OCI-LY1 (cell line): Measurements from ENCODE around the gene TRAPPC5.

Experiments
- H2AFZ ChIP-seq: fragments of 200-600 bp; sonication (generic), shearing (Covaris generic); 2 replicates; pipeline ENCODE4 v1.6.0; 2014; ENCODE audit warnings: antibody characterized with exemption, mild to moderate bottlenecking, low read length
- H3F3A ChIP-seq: fragments of 200-600 bp; sonication (generic), shearing (Covaris generic); 2 replicates; pipeline ENCODE4 v1.6.0; 2014; ENCODE audit warnings: mild to moderate bottlenecking, antibody characterized with exemption, low read length, moderate library complexity; ENCODE audit not compliant: insufficient read depth
- H3K27ac ChIP-seq: fragments of 200-600 bp; sonication (generic); 2 replicates; pipeline ENCODE4 v1.5.1; 2014; ENCODE audit warnings: low read length, mixed run types, mild to moderate bottlenecking, low read depth; ENCODE audit not compliant: poor library complexity, severe bottlenecking
- H3K27me3 ChIP-seq: fragments of 200-600 bp; sonication (generic); 2 replicates; pipeline ENCODE4 v1.6.0; 2014; ENCODE audit warnings: antibody characterized with exemption, mild to moderate bottlenecking, low read length, moderate library complexity; ENCODE audit not compliant: insufficient read depth
- H3K36me3 ChIP-seq: fragments of 200-600 bp; sonication (generic); 2 replicates; pipeline ENCODE4 v1.6.1; 2014; ENCODE audit warnings: mild to moderate bottlenecking, antibody characterized with exemption, low read length, moderate library complexity, mixed read lengths; ENCODE audit not compliant: insufficient read depth
- H3K4me1 ChIP-seq: fragments of 200-600 bp; sonication (generic); 2 replicates; pipeline ENCODE4 v1.5.1; 2014; ENCODE audit warnings: mild to moderate bottlenecking, low read length, moderate library complexity; ENCODE audit not compliant: insufficient read depth, severe bottlenecking
- H3K4me2 ChIP-seq: fragments of 200-600 bp; sonication (generic), shearing (Covaris generic); 2 replicates; pipeline ENCODE4 v1.6.1; 2014; ENCODE audit warnings: low read length
- H3K4me3 ChIP-seq: fragments of 200-600 bp; sonication (generic); 2 replicates; pipeline ENCODE4 v1.5.1; 2014; ENCODE audit warnings: low read length, low read depth, mild to moderate bottlenecking, mixed read lengths; ENCODE audit not compliant: poor library complexity, severe bottlenecking
- H3K79me2 ChIP-seq: fragments of 200-600 bp; shearing (Covaris generic); 2 replicates; pipeline ENCODE4 v1.6.1; 2016; ENCODE audit warnings: mixed run types, low read length, mixed read lengths; ENCODE audit not compliant: insufficient read depth
- H3K9ac ChIP-seq: fragments of 200-600 bp; sonication (generic), shearing (Covaris generic); 2 replicates; pipeline ENCODE4 v1.6.1; 2014; ENCODE audit warnings: mild to moderate bottlenecking, low read length, mixed read lengths
- H3K9me2 ChIP-seq: fragments of 200-600 bp; sonication (generic), shearing (Covaris generic); 2 replicates; pipeline ENCODE4 v1.6.1; 2014; ENCODE audit warnings: low read depth, mild to moderate bottlenecking, low read length, mixed read lengths
- H3K9me3 ChIP-seq: fragments of 200-600 bp; shearing (Covaris generic); 2 replicates; pipeline ENCODE4 v1.6.1; 2014; ENCODE audit warnings: low read length, mixed read lengths
- H4K20me1 ChIP-seq: fragments of 200-600 bp; sonication (generic), shearing (Covaris generic); 2 replicates; pipeline ENCODE4 v1.6.0; 2016; ENCODE audit warnings: mild to moderate bottlenecking, low read length; ENCODE audit not compliant: insufficient read depth
- CTCF ChIP-seq: fragments of 200-600 bp; sonication (generic), shearing (Covaris generic); IDR thresholded peaks from 2 replicates; pipeline ENCODE4 v1.5.1; 2017; ENCODE audit warnings: mild to moderate bottlenecking, antibody characterized with exemption, low read length, moderate library complexity, mixed read lengths
- EZH2 ChIP-seq: fragments of 200-600 bp; sonication (generic), shearing (Covaris generic); IDR thresholded peaks from 2 replicates; pipeline ENCODE4 v1.8.0; 2017; ENCODE audit warnings: borderline replicate concordance, mixed run types, mild to moderate bottlenecking, antibody characterized with exemption, low read length, moderate library complexity, mixed read lengths

The TRAPPC5 gene

GRCh38 chr19:7662657-7663056 is 18.0 kb upstream of the TRAPPC5 start:
- no peak overlapping the region for H3K4me3 ChIP-seq
- no peak overlapping the region for H2AFZ ChIP-seq
- H3K9me3 ChIP-seq: no peaks in the 10 kb centered on the region
- peaks cover 8% of the 10 kb centered on the region for H3K4me1 ChIP-seq
- no peak overlapping the region for H3K4me2 ChIP-seq
- TF ChIP-seq CTCF (no peak), EZH2 (no peak)
- H3K36me3 ChIP-seq: no peaks in the 10 kb centered on the region
- no peak overlapping the region for H3K9ac ChIP-seq
- no peak overlapping the region for H3K27ac ChIP-seq
- H3K9me2 ChIP-seq: no peaks in the 10 kb centered on the region
- H4K20me1 ChIP-seq: no peaks in the 10 kb centered on the region
- H3F3A ChIP-seq: no peaks in the 10 kb centered on the region
- no peaks in the 10 kb centered on the region for H3K79me2 ChIP-seq
- no peaks in the 10 kb centered on the region; the same call in 1 of the 2 replicates for H3K27me3 ChIP-seq

DNA sequence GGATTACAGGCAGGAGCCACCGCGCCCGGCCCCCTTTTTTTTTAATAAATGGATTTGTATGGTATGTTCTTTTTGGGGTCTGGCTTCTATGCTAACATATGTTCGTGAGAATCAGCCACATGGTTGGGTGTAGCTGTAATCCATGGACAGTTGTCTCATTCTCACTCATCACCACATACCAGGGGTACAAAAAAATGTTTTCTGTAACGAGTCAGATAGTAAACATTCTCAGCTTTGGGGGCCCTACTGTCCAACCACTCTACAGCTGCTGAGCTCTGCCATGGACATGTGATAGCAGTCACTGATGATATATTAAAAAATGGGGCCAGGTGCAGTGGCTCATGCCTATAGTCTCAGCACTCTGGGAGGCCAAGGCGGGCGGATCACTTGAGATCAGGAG is 16.9 kb upstream of the TRAPPC5 start:
- no peak overlapping the region for H3K4me3 ChIP-seq
- H3K4me1 ChIP-seq: no peaks in the 10 kb centered on the region
- H3K36me3 ChIP-seq: no peaks in the 10 kb centered on the region
- H4K20me1 ChIP-seq: no peaks in the 10 kb centered on the region
- H3K9me2 ChIP-seq: no peaks in the 10 kb centered on the region
- H3K27ac ChIP-seq: no peak overlapping the region
- H3F3A ChIP-seq: no peaks in the 10 kb centered on the region
- TF ChIP-seq EZH2 (no peak), CTCF (no peak)
- no peak overlapping the region for H3K9ac ChIP-seq
- H3K4me2 ChIP-seq: no peak overlapping the region
- H3K27me3 ChIP-seq: no peaks in the 10 kb centered on the region; the same call in 1 of the 2 replicates
- H2AFZ ChIP-seq: no peak overlapping the region
- H3K9me3 ChIP-seq: no peaks in the 10 kb centered on the region
- H3K79me2 ChIP-seq: no peaks in the 10 kb centered on the region

GRCh38 chr19:7665076-7665475 is 15.6 kb upstream of the TRAPPC5 start:
- Histone ChIP-seq H3K36me3 (no peaks in the 10 kb centered on the region), H3K4me1 (peaks cover under 1% of the 10 kb centered on the region), H3K9me2 (no peaks in the 10 kb centered on the region), H2AFZ (no peak overlapping the region), H3F3A (no peaks in the 10 kb centered on the region), H3K9me3 (no peaks in the 10 kb centered on the region), H3K79me2 (no peaks in the 10 kb centered on the region), H4K20me1 (no peaks in the 10 kb centered on the region), H3K27me3 (no peaks in the 10 kb centered on the region; the same call in 1 of the 2 replicates), H3K27ac (no peak overlapping the region), H3K4me2 (no peak overlapping the region), H3K4me3 (no peak overlapping the region), H3K9ac (no peak overlapping the region)
- TF ChIP-seq CTCF: no peak
- TF ChIP-seq EZH2: no peak
